Stimulated activated CD4-positive, alpha-beta T cell treated with anti-CD3 and anti-CD28 coated beads, Interleukin-2, amount 100 ng/mL, for 48 hours (primary cell): Measurements from ENCODE around the gene TRPT1.

Experiments used
- DNase-seq, 2 donors: peaks; one replicate each; pipeline ENCODE4 v3.0.0-alpha.2; 2020

The TRPT1 gene

GRCh38 chr11:64206457-64207255 lies 19.3 kb downstream of the TRPT1 start, which contains the start of gene FERMT3:
Gene FERMT3, plus strand, starts transcription at chr11:64206721. Its CDS starts 644 bp downstream, at chr11:64207365.
- peak; percentile 59 to 66 for DNase-seq

- peak; percentile 64 to 72 for DNase-seq
Measured at GRCh38 chr11:64204464-64204989, 21.5 kb downstream of the TRPT1 start.

- DNase-seq: no peak
Measured at GRCh38 chr11:64204080-64204440, 21.9 kb downstream of the TRPT1 start.

GRCh38 chr11:64203421-64204079 lies 22.4 kb downstream of the TRPT1 start:
- no peak for DNase-seq

GRCh38 chr11:64202992-64203391 lies 23.0 kb downstream of the TRPT1 start:
- DNase-seq: no peak

GRCh38 chr11:64201543-64201942 lies 24.4 kb downstream of the TRPT1 start:
- DNase-seq: no peak

GRCh38 chr11:64198511-64198910 lies 27.5 kb downstream of the TRPT1 start:
- DNase-seq: no peak

GRCh38 chr11:64196626-64197025 lies 29.4 kb downstream of the TRPT1 start:
- DNase-seq: no peak

GRCh38 chr11:64192434-64192833 lies 33.6 kb downstream of the TRPT1 start:
- DNase-seq: no peak

GRCh38 chr11:64186492-64187165 lies 39.4 kb downstream of the TRPT1 start:
- DNase-seq: peak; percentile 18 to 41

GRCh38 chr11:64185693-64186491 lies 40.1 kb downstream of the TRPT1 start, which contains the start of gene STIP1:
Gene STIP1, plus strand, starts transcription at chr11:64186171. Its CDS starts 91 bp downstream, at chr11:64186262.
- peak; percentile 97 to 98 for DNase-seq

GRCh38 chr11:64185175-64185692 lies 40.8 kb downstream of the TRPT1 start:
- DNase-seq: peak; percentile 20 to 33

GRCh38 chr11:64183890-64184289 lies 42.1 kb downstream of the TRPT1 start:
- no peak for DNase-seq

GRCh38 chr11:64181506-64182411 lies 44.2 kb downstream of the TRPT1 start:
- peak in 1 of 2 donors; percentile 47 for DNase-seq

GRCh38 chr11:64180891-64181290 lies 45.1 kb downstream of the TRPT1 start:
- no peak for DNase-seq

GRCh38 chr11:64178951-64179639 lies 46.9 kb downstream of the TRPT1 start:
- DNase-seq: no peak

- no peak for DNase-seq
Measured at GRCh38 chr11:64178203-64178602, 47.8 kb downstream of the TRPT1 start.

- no peak for DNase-seq
Measured at GRCh38 chr11:64176751-64177150, 49.2 kb downstream of the TRPT1 start.
